Esophagus squamous epithelium (tissue), 4 donors: ENCODE results near the gene MAGEA8.

Experiments used
- POLR2A ChIP-seq, 4 donors: fragments of 450-650 bp; IDR thresholded peaks; one replicate each; pipeline ENCODE4 v1.6.1; 2017; ENCODE audit warnings: antibody characterized with exemption in 4 of 4, mild to moderate bottlenecking in 4 of 4, moderate library complexity in 3 of 4
- TF ChIP-seq, protein P1 (sequence below), 6 experiments: fragments of 450-650 bp in 4 of 6; fragments of 200-600 bp in 2 of 6; sonication (generic) in 2 of 6; IDR thresholded peaks; one replicate each; pipeline ENCODE4 v1.5.1; 2016 to 2019; ENCODE audit warnings: antibody characterized with exemption in 6 of 6, mild to moderate bottlenecking in 4 of 6, moderate library complexity in 4 of 6

DNA sequence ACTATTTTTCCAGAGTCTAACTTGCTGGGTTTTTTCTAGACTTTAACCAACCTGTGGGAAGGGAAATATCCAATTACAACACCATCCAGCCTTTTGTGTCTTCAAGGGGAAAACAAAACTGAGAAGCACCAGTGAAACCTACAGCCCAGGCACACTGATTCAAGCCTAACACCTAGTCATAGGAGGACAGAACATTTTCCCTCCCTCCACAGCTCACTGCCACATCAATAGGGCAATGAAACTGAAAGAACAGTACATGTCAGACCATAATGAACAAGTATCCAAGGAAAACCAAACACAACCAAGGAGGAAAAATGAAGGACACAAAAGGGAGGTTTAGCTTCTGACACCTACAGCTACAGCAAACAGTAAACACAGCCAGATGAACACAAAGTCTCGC lies 17.6 kb downstream of the MAGEA8 start:
- TF ChIP-seq, protein P1, sequence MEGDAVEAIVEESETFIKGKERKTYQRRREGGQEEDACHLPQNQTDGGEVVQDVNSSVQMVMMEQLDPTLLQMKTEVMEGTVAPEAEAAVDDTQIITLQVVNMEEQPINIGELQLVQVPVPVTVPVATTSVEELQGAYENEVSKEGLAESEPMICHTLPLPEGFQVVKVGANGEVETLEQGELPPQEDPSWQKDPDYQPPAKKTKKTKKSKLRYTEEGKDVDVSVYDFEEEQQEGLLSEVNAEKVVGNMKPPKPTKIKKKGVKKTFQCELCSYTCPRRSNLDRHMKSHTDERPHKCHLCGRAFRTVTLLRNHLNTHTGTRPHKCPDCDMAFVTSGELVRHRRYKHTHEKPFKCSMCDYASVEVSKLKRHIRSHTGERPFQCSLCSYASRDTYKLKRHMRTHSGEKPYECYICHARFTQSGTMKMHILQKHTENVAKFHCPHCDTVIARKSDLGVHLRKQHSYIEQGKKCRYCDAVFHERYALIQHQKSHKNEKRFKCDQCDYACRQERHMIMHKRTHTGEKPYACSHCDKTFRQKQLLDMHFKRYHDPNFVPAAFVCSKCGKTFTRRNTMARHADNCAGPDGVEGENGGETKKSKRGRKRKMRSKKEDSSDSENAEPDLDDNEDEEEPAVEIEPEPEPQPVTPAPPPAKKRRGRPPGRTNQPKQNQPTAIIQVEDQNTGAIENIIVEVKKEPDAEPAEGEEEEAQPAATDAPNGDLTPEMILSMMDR (IDR thresholded peaks at IDR 0.05), result no peak
- TF ChIP-seq POLR2A (IDR thresholded peaks at IDR 0.05), result no peak
